Endodermal cell (in vitro differentiated cells): Measurements from ENCODE around the gene USB1. TPM values are rescaled to one million over a fixed set of nuclear protein-coding genes. Genes with fewer than 3 reads are reported as not detected.

Source experiments
- DNase-seq: peaks from one replicate; pipeline ENCODE4 v3.0.0-alpha.2; 2017
- H3K27ac ChIP-seq: 2 replicates; pipeline ENCODE4 v1.5.1; 2013; ENCODE audit warnings: mild to moderate bottlenecking, low read depth, low read length, moderate library complexity
- H3K27me3 ChIP-seq: 2 replicates; pipeline ENCODE4 v1.6.1; 2013; ENCODE audit warnings: mild to moderate bottlenecking, low read length, moderate library complexity; ENCODE audit not compliant: insufficient read depth, control insufficient read depth, poor library complexity, severe bottlenecking
- H3K36me3 ChIP-seq: 2 replicates; pipeline ENCODE4 v1.7.0; 2013; ENCODE audit warnings: mild to moderate bottlenecking, low read length, moderate library complexity; ENCODE audit not compliant: control insufficient read depth, insufficient read depth
- H3K4me1 ChIP-seq: one replicate; pipeline ENCODE4 v1.7.0; 2013; ENCODE audit warnings: low read length; ENCODE audit not compliant: control insufficient read depth, insufficient read depth
- H3K4me3 ChIP-seq: 2 replicates; pipeline ENCODE4 v1.5.1; 2013; ENCODE audit warnings: mild to moderate bottlenecking, low read length, moderate library complexity
- H3K9ac ChIP-seq: 2 replicates; pipeline ENCODE4 v1.6.1; 2013; ENCODE audit warnings: mild to moderate bottlenecking, low read length, moderate library complexity; ENCODE audit not compliant: poor library complexity, severe bottlenecking; ENCODE audit errors: extremely low read depth
- H3K9me3 ChIP-seq: 2 replicates; pipeline ENCODE4 v1.6.1; 2013; ENCODE audit warnings: mild to moderate bottlenecking, low read length, moderate library complexity; ENCODE audit not compliant: control insufficient read depth
- H3K27ac Mint-ChIP-seq: 2 replicates; pipeline ENCODE4 v1.8.0; 2020; ENCODE audit warnings: mixed read lengths
- H3K27me3 Mint-ChIP-seq: 2 replicates; pipeline ENCODE4 v1.8.0; 2021; ENCODE audit warnings: mild to moderate bottlenecking, mixed read lengths; ENCODE audit not compliant: insufficient read depth
- H3K36me3 Mint-ChIP-seq: 2 replicates; pipeline ENCODE4 v1.8.0; 2020; ENCODE audit warnings: low read depth, mixed read lengths
- H3K4me1 Mint-ChIP-seq: 2 replicates; pipeline ENCODE4 v1.8.0; 2020; ENCODE audit warnings: mixed read lengths
- H3K4me3 Mint-ChIP-seq: 2 replicates; pipeline ENCODE4 v1.8.0; 2020; ENCODE audit warnings: mild to moderate bottlenecking, moderate library complexity, mixed read lengths
- H3K9me3 Mint-ChIP-seq: 2 replicates; pipeline ENCODE4 v1.8.0; 2020; ENCODE audit warnings: mild to moderate bottlenecking, mixed read lengths
- CTCF ChIP-seq: fragments of 200-600 bp; sonication (generic); conservative IDR thresholded peaks from 2 replicates; pipeline ENCODE4 v1.5.0; 2021; ENCODE audit warnings: antibody characterized with exemption, mild to moderate bottlenecking
- WGBS, 2 experiments: methylation state at CpG; one replicate each; pipeline versions ENCODE4 v1.1.5 to v1.1.7; 2013; ENCODE audit warnings: missing lambda C conversion rate in 2 of 2, mixed read lengths in 1 of 2; ENCODE audit not compliant: insufficient coverage in 1 of 2, insufficient read length in 1 of 2; 5-methylcytosine and 5-hydroxymethylcytosine counted together
- total RNA-seq, 2 donors: library from RNA; stranded (reverse); fragmentation: NEBNext Ultra II Directional in 1 of 2; extraction: Animal tissue kit (Norgen Biotek cat#: 25700) in 1 of 2; gene quantifications; 2 replicates in 1 of 2; 3 replicates in 1 of 2; pipeline ENCODE4 v1.2.1, GENCODE V29; 2021

The USB1 gene
- total RNA-seq, 2 donors from 2014 or later = 139 to 163 TPM

- H3K27ac Mint-ChIP-seq = no peak overlapping the region
- no peak for TF ChIP-seq CTCF
- Histone ChIP-seq H3K9ac (no peak overlapping the region), H3K27ac (no peak overlapping the region), H3K9me3 (no peaks in the 10 kb centered on the region), H3K4me3 (no peak overlapping the region), H3K27me3 (no peaks in the 10 kb centered on the region), H3K36me3 (no peaks in the 10 kb centered on the region), H3K4me1 (peaks cover 9% of the 10 kb centered on the region)
- no peak for DNase-seq
- WGBS, 2 experiments = 89 to 92% methylated on average over 3 to 7 of the region's 7 CpGs
- H3K4me1 Mint-ChIP-seq = peaks cover 19% of the 10 kb centered on the region
- H3K27me3 Mint-ChIP-seq = no peaks in the 10 kb centered on the region
- no peaks in the 10 kb centered on the region for H3K9me3 Mint-ChIP-seq
- H3K36me3 Mint-ChIP-seq = no peaks in the 10 kb centered on the region
- H3K4me3 Mint-ChIP-seq = no peak overlapping the region
Observed at GRCh38 chr16:57960826-57961472, 40.3 kb upstream of the USB1 start.

DNA sequence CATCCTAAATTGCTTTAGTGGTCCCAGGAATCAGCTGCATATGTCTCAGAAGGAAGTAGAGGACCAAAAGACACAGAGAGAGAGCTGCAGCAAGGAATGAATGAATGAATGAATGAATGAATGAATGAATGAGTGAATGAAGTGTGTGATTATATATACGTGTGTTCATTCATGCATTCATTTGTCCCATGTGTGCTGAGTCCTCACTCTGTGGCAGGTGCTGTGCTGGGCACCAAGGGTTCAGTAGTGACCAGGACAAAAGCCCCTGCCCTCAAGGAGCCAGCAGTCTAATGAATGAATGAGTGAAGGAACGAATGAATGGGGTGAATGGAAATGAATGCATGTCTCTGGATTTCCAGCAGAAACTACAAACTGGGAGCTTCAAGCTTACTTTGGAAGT is 39.7 kb upstream of the USB1 start:
- H3K4me1 Mint-ChIP-seq = peaks cover 19% of the 10 kb centered on the region
- DNase-seq = no peak

DNA sequence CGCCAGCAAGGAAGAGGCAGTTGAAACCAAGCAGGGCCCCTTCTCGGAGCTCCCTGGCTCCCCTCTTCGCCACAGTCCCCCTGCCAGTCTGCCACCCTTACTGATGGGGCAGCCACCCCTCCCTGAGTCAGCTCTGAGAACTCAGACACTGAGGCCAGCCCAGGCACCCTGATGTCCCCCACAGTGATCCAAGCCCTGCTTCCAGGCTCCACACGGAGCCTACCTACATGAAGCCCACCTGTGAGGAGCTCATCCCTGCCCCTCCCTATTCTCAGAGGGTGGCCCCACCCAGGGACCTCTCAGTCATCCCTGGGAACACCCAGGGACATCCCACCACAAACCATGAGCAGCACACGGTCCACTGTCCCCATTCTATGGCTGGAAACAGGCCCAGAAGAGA is 39.2 kb upstream of the USB1 start:
- WGBS, 2 experiments = 86 to 90% methylated on average over 2 to 5 of the region's 5 CpGs
- Histone ChIP-seq H3K9me3 (no peaks in the 10 kb centered on the region), H3K4me1 (peaks cover 6% of the 10 kb centered on the region), H3K27ac (no peak overlapping the region), H3K27me3 (no peaks in the 10 kb centered on the region), H3K9ac (no peak overlapping the region), H3K4me3 (no peak overlapping the region), H3K36me3 (no peaks in the 10 kb centered on the region)
- H3K27me3 Mint-ChIP-seq = no peaks in the 10 kb centered on the region
- H3K27ac Mint-ChIP-seq = no peak overlapping the region
- no peak for TF ChIP-seq CTCF
- no peak overlapping the region for H3K4me3 Mint-ChIP-seq
- H3K36me3 Mint-ChIP-seq = no peaks in the 10 kb centered on the region
- no peaks in the 10 kb centered on the region for H3K9me3 Mint-ChIP-seq
- DNase-seq = no peak
- peaks cover 19% of the 10 kb centered on the region for H3K4me1 Mint-ChIP-seq

More for the DNA sequence above, 39.7 kb upstream of the USB1 start:
- no peak overlapping the region for H3K27ac Mint-ChIP-seq
- H3K27me3 Mint-ChIP-seq = no peaks in the 10 kb centered on the region
- TF ChIP-seq CTCF = no peak
- Histone ChIP-seq H3K4me1 (peaks cover 6% of the 10 kb centered on the region), H3K36me3 (no peaks in the 10 kb centered on the region), H3K27ac (no peak overlapping the region), H3K9me3 (no peaks in the 10 kb centered on the region), H3K9ac (no peak overlapping the region), H3K27me3 (no peaks in the 10 kb centered on the region), H3K4me3 (no peak overlapping the region)
- H3K36me3 Mint-ChIP-seq = no peaks in the 10 kb centered on the region
- H3K4me3 Mint-ChIP-seq = no peak overlapping the region
- H3K9me3 Mint-ChIP-seq = no peaks in the 10 kb centered on the region
- 67 to 82% methylated on average over 2 of the region's 2 CpGs for WGBS, 2 experiments
